ENCODE data around the gene PCDHGB4.

DNA sequence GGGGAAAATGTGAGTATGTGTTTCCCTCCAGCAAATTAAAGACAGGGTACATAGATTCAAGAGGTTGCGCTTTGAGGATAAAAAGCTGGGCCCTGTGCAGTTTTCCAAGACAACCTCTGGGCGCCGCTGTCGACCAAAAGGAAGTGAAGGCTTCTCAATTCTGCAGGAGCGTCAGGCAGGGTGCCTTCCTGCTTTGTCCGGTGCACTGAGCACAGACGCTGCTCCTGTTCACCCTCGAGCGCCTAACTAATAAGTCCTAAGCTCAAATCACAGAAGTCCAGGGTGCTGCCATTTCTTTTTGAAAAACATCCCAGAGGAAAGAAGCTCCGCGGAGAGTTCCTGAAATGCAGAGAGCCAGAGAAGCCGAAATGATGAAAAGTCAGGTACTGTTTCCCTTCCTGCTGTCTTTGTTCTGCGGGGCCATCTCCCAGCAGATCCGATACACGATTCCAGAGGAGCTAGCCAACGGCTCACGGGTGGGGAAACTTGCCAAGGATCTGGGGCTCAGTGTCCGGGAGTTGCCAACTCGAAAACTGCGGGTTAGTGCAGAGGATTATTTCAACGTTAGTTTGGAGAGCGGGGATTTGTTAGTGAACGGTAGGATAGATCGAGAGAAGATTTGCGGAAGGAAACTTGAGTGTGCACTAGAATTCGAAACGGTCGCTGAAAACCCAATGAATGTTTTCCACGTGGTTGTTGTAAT is 37.4 kb upstream of the PCDHGB4 start, which contains the start of gene PCDHGB1:
- TF ChIP-seq POLR2A (IDR thresholded peaks at IDR 0.05), result no peak
- TF ChIP-seq, protein P1, sequence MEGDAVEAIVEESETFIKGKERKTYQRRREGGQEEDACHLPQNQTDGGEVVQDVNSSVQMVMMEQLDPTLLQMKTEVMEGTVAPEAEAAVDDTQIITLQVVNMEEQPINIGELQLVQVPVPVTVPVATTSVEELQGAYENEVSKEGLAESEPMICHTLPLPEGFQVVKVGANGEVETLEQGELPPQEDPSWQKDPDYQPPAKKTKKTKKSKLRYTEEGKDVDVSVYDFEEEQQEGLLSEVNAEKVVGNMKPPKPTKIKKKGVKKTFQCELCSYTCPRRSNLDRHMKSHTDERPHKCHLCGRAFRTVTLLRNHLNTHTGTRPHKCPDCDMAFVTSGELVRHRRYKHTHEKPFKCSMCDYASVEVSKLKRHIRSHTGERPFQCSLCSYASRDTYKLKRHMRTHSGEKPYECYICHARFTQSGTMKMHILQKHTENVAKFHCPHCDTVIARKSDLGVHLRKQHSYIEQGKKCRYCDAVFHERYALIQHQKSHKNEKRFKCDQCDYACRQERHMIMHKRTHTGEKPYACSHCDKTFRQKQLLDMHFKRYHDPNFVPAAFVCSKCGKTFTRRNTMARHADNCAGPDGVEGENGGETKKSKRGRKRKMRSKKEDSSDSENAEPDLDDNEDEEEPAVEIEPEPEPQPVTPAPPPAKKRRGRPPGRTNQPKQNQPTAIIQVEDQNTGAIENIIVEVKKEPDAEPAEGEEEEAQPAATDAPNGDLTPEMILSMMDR (IDR thresholded peaks at IDR 0.05), result peak in 2 of 3 experiments; percentile 13 to 39
